Thyroid gland (tissue), 4 donors: ENCODE data around the gene PKP4. TPM values are rescaled to one million over a fixed set of nuclear protein-coding genes. Genes with fewer than 3 reads are reported as not detected.
A peak's percentile ranks its signal among the peaks of the same experiment; 100 is the strongest.

Source experiments
- DNase-seq, 2 donors: peaks; one replicate each; pipeline ENCODE4 v3.0.0-alpha.2; 2019
- H3K27ac ChIP-seq, 3 donors: fragments of 200-600 bp; sonication (generic); 1 replicate in 2 of 3; 2 replicates in 1 of 3; pipeline ENCODE4 v1.5.1; 2016 to 2019; ENCODE audit warnings: mild to moderate bottlenecking in 1 of 3, moderate library complexity in 1 of 3
- H3K27me3 ChIP-seq: fragments of 200-600 bp; sonication (generic); one replicate; pipeline ENCODE4 v1.5.1; 2019
- H3K36me3 ChIP-seq, 2 donors: fragments of 200-600 bp; sonication (generic); one replicate each; pipeline ENCODE4 v1.5.1; 2016 to 2019
- H3K4me1 ChIP-seq, 2 donors: fragments of 200-600 bp; sonication (generic); one replicate each; pipeline ENCODE4 v1.5.1; 2017 to 2019
- H3K4me3 ChIP-seq, 3 donors: fragments of 200-600 bp; sonication (generic); replicated peaks in 1 of 3; 1 replicate in 2 of 3; 2 replicates in 1 of 3; pipeline ENCODE4 v1.5.1; 2016; ENCODE audit warnings: mild to moderate bottlenecking in 1 of 3
- H3K9me3 ChIP-seq: fragments of 200-600 bp; sonication (generic); one replicate; pipeline ENCODE4 v1.5.1; 2017
- POLR2A ChIP-seq, 2 donors: fragments of 450-650 bp; IDR thresholded peaks; one replicate each; pipeline ENCODE4 v1.6.1; 2017; ENCODE audit warnings: antibody characterized with exemption in 2 of 2, mild to moderate bottlenecking in 2 of 2, moderate library complexity in 1 of 2
- WGBS, 2 donors: methylation state at CpG; one replicate each; pipeline ENCODE4 v1.1.5; 2017; 5-methylcytosine and 5-hydroxymethylcytosine counted together
- intact Hi-C: fragments of 100-400 bp; cut with DNase I; formaldehyde crosslinking; loops from one replicate; pipeline ENCODE4 v1.15.1; 2023
- total RNA-seq, 4 donors: library from RNA; depleted of rRNA; stranded (reverse); fragments of >200 nt; gene quantifications; one replicate each; pipeline ENCODE4 v1.2.3, GENCODE V29; 2016
- TF ChIP-seq, protein P1 (sequence below), 6 experiments: fragments of 200-600 bp in 3 of 6; fragments of 450-650 bp in 3 of 6; sonication (generic) in 3 of 6; IDR thresholded peaks; one replicate each; pipeline ENCODE4 v1.5.1; 2016 to 2019; ENCODE audit warnings: antibody characterized with exemption in 6 of 6, mild to moderate bottlenecking in 2 of 6, inconsistent platforms in 1 of 6, moderate library complexity in 1 of 6

The PKP4 gene
- total RNA-seq, 4 donors from 2014 or later: 117 to 155 (median 136) TPM

GRCh38 chr2:158457092-158457825 lies 507 bp downstream of the PKP4 start:
- intact Hi-C loops: loop anchor here (5.0 kb wide), 2 partner anchors 275 to 285 kb away; no protein-coding TSS in a partner anchor

GRCh38 chr2:158457826-158458616 lies 1.3 kb downstream of the PKP4 start:
- Histone ChIP-seq H3K4me3 (peak overlapping the region; percentile 89 to 93 (median 89)), H3K27ac (peak overlapping the region; percentile 90 to 100 (median 97)), H3K9me3 (no peaks in the 10 kb centered on the region), H3K4me1 (peaks cover 20 to 23% of the 10 kb centered on the region in 2 donors), H3K36me3 (no peaks in the 10 kb centered on the region), H3K27me3 (no peaks in the 10 kb centered on the region)
- intact Hi-C loops: loop anchor here (5.0 kb wide), 2 partner anchors 276 to 284 kb away; no protein-coding TSS in a partner anchor
- TF ChIP-seq, protein P1, sequence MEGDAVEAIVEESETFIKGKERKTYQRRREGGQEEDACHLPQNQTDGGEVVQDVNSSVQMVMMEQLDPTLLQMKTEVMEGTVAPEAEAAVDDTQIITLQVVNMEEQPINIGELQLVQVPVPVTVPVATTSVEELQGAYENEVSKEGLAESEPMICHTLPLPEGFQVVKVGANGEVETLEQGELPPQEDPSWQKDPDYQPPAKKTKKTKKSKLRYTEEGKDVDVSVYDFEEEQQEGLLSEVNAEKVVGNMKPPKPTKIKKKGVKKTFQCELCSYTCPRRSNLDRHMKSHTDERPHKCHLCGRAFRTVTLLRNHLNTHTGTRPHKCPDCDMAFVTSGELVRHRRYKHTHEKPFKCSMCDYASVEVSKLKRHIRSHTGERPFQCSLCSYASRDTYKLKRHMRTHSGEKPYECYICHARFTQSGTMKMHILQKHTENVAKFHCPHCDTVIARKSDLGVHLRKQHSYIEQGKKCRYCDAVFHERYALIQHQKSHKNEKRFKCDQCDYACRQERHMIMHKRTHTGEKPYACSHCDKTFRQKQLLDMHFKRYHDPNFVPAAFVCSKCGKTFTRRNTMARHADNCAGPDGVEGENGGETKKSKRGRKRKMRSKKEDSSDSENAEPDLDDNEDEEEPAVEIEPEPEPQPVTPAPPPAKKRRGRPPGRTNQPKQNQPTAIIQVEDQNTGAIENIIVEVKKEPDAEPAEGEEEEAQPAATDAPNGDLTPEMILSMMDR (IDR thresholded peaks at IDR 0.05): peak; percentile 22 to 59 (median 46)
- TF ChIP-seq POLR2A (IDR thresholded peaks at IDR 0.05): peak; percentile 40 to 95
- peak; percentile 94 to 95 for DNase-seq
- WGBS, 2 donors: 0 to 1% methylated on average over 8 to 21 of the region's 61 CpGs

More at GRCh38 chr2:158457092-158457825, 507 bp downstream of the PKP4 start:
- H3K4me1 ChIP-seq: peaks cover 17 to 23% of the 10 kb centered on the region in 2 donors
- H3K27ac ChIP-seq: peak overlapping the region; percentile 90 to 100 (median 97)
- no peaks in the 10 kb centered on the region for H3K27me3 ChIP-seq
- no peak for TF ChIP-seq POLR2A (IDR thresholded peaks at IDR 0.05)
- TF ChIP-seq, protein P1 (IDR thresholded peaks at IDR 0.05): no peak
- H3K36me3 ChIP-seq: no peaks in the 10 kb centered on the region
- DNase-seq: peak; percentile 69 to 74
- H3K9me3 ChIP-seq: no peaks in the 10 kb centered on the region
- WGBS, 2 donors: 1% methylated on average over 38 to 67 of the region's 84 CpGs
- peak overlapping the region; percentile 89 to 93 (median 89) for H3K4me3 ChIP-seq

GRCh38 chr2:158458617-158458920 lies 1.8 kb downstream of the PKP4 start:
- Histone ChIP-seq H3K36me3 (no peaks in the 10 kb centered on the region), H3K27me3 (no peaks in the 10 kb centered on the region), H3K4me3 (peak overlapping the region in 2 of 3 donors; percentile 89), H3K4me1 (peaks cover 16 to 23% of the 10 kb centered on the region in 2 donors), H3K27ac (peak overlapping the region; percentile 90 to 100 (median 97)), H3K9me3 (no peaks in the 10 kb centered on the region)
- no peak for TF ChIP-seq POLR2A (IDR thresholded peaks at IDR 0.05)
- TF ChIP-seq, protein P1 (IDR thresholded peaks at IDR 0.05): no peak
- intact Hi-C loops: loop anchor here (5.0 kb wide), 2 partner anchors 276 to 284 kb away; no protein-coding TSS in a partner anchor
- WGBS, 2 donors: 21 to 27% methylated on average over 9 of the region's 9 CpGs
- DNase-seq: no peak

GRCh38 chr2:158459161-158460003 lies 2.6 kb downstream of the PKP4 start:
- TF ChIP-seq POLR2A (IDR thresholded peaks at IDR 0.05): no peak
- TF ChIP-seq, protein P1 (IDR thresholded peaks at IDR 0.05): no peak
- 44 to 46% methylated on average over 9 of the region's 9 CpGs for WGBS, 2 donors
- H3K27ac ChIP-seq: peak overlapping the region in 2 of 3 donors; percentile 5 to 100
- peaks cover 11 to 23% of the 10 kb centered on the region in 2 donors for H3K4me1 ChIP-seq
- H3K36me3 ChIP-seq: no peaks in the 10 kb centered on the region
- H3K4me3 ChIP-seq: peak overlapping the region in 1 of 3 donors; percentile 89
- H3K9me3 ChIP-seq: no peaks in the 10 kb centered on the region
- H3K27me3 ChIP-seq: no peaks in the 10 kb centered on the region
- DNase-seq: no peak
- intact Hi-C loops: loop anchor here (5.0 kb wide), 2 partner anchors 277 to 283 kb away; no protein-coding TSS in a partner anchor
